H7 (cell line): ENCODE measurements around the gene PORCN. TPM values are rescaled to one million over a fixed set of nuclear protein-coding genes. Genes with fewer than 3 reads are reported as not detected.

Experiments used
- DNase-seq: peaks from one replicate; pipeline ENCODE4 v3.0.0; 2012
- H3K27me3 ChIP-seq: 2 replicates; pipeline ENCODE4 v1.6.0; 2011; ENCODE audit warnings: mild to moderate bottlenecking, low read length; ENCODE audit not compliant: control insufficient read depth, insufficient read depth
- H3K36me3 ChIP-seq: replicated peaks from 2 replicates; pipeline ENCODE4 v1.5.1; 2011; ENCODE audit warnings: low read length; ENCODE audit not compliant: control insufficient read depth, insufficient read depth
- H3K4me3 ChIP-seq: 2 replicates; pipeline ENCODE4 v1.5.1; 2011; ENCODE audit warnings: low read depth, mild to moderate bottlenecking, control low read depth, low read length, moderate library complexity; ENCODE audit not compliant: insufficient read depth
- total RNA-seq: library from RNA; depleted of rRNA; stranded (reverse); fragments of >200 nt; shearing (Covaris generic); gene quantifications from 2 replicates; pipeline ENCODE4 v1.2.3, GENCODE V29; 2014

PORCN gene
- total RNA-seq, 1 experiment from 2014 or later, result 22.8 TPM

DNA sequence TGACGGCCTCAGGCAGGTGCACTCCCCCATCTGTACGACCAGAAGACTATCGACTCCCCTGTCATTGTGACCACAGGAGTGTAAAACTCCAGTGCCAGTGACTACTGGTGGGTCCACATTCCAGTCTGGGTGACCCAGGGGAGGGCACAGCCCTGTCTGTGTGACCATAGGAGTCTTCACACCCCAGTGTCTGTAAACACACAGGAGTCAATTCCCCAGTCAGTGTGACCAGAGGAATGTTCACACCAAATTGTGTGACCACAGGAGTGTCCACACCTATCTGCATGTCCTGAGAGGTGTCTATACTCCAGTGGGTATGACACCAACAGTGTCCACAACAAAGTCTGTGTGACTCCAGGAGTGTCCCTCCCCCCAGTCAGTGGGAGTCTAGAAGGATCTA lies 20.8 kb upstream of the PORCN start:
- Histone ChIP-seq H3K4me3 (no peak overlapping the region), H3K27me3 (no peaks in the 10 kb centered on the region)
- no peak for DNase-seq

GRCh38 chrX:48489296-48489695 lies 19.5 kb upstream of the PORCN start:
- DNase-seq, result no peak
- Histone ChIP-seq H3K27me3 (no peaks in the 10 kb centered on the region), H3K36me3 (no peaks in the 10 kb centered on the region), H3K4me3 (no peak overlapping the region)

More for the DNA sequence above, 20.8 kb upstream of the PORCN start:
- no peaks in the 10 kb centered on the region; the same call in none of the 2 replicates for H3K36me3 ChIP-seq

DNA sequence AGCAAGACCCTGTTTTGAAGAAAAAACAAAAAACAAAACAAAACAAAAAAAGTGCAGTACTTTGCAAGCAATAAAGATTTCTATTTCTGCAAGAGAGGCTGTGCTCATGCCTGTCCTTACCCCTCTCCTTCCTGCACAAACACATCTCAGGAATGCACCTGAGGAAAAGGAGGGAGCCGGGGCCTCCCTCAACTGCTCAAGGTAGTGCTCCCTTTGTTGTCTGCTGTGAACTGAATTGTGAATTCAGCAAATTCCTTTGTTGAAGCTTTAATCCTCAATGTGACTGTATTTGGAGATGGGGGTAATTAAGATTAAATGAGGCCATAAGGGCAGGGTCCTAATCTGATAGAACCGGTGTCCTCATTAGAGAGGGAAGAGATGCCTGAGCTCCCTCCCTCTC lies 18.9 kb upstream of the PORCN start:
- DNase-seq, result no peak
- no peaks in the 10 kb centered on the region for H3K36me3 ChIP-seq
- H3K27me3 ChIP-seq, result no peaks in the 10 kb centered on the region
- H3K4me3 ChIP-seq, result no peak overlapping the region

DNA sequence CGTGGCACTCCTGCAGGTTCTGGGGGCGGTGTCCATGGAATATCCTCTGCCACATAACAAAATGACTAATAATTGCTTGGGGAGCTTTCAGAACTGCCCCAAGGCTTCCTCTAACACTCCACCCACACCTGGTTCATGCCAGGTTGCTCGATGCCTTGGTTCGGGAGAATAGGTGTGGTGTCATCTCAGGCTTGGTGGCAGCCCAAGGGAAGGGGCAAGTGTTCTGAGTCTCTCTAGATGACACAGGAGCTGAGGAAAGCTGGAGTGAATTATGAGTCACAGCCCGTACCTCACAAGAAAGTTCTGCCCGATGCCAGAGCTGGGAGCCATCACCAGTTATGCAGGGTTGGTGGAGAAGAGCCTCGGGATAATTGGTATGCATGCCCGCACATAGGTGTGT lies 18.1 kb upstream of the PORCN start:
- no peaks in the 10 kb centered on the region for H3K27me3 ChIP-seq
- DNase-seq, result no peak
- H3K4me3 ChIP-seq, result no peak overlapping the region
- H3K36me3 ChIP-seq, result no peaks in the 10 kb centered on the region

DNA sequence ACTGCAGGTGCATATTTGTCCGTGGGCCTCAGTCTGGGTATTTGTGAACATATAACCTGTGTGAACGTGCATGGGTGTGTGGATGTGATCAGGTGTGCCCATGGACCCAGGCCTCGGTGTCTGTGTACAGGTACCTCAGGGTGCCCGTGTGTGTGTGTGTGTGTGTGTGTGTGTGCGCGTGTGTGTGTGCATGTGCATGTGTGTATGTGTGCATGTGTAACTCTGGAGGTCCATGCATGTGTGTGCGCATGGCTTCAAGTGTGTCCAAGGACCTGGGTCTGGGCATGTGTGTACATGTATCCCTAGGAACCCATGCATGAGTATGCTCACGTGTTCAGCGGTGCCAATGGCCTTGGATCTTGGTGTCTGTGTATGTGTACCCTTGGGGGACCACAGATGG lies 17.0 kb upstream of the PORCN start:
- no peaks in the 10 kb centered on the region for H3K36me3 ChIP-seq
- H3K4me3 ChIP-seq, result no peak overlapping the region
- no peaks in the 10 kb centered on the region for H3K27me3 ChIP-seq
- no peak for DNase-seq

GRCh38 chrX:48492293-48492910 lies 16.4 kb upstream of the PORCN start:
- no peak overlapping the region for H3K4me3 ChIP-seq
- no peaks in the 10 kb centered on the region for H3K36me3 ChIP-seq
- H3K27me3 ChIP-seq, result no peaks in the 10 kb centered on the region
- DNase-seq, result no peak

- H3K36me3 ChIP-seq, result no peaks in the 10 kb centered on the region
- H3K4me3 ChIP-seq, result no peak overlapping the region
- no peaks in the 10 kb centered on the region for H3K27me3 ChIP-seq
- peak; percentile 77 for DNase-seq
These were observed 14.9 kb upstream of the PORCN start for GRCh38 chrX:48493890-48494364.

DNA sequence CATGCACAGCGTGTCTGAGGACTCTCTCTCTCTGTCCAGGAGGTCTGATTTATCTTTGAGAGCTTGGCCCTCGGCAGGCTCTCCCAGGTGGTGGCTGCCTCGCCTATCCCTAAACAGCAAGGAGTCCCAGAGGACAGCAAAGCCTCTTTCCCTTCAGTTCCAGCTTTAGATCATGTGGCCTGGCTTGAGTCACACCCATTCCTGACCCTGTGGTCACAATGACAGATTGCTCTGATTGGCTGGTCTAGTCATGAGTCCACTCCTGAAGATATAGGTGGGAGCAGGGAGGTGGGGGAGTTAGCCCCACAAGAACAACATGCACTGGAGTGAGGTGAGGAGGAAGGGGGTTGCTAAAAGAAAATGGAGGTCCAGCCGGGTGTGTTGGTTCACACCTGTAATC lies 12.1 kb upstream of the PORCN start:
- no peak overlapping the region for H3K4me3 ChIP-seq
- H3K27me3 ChIP-seq, result no peaks in the 10 kb centered on the region
- no peak for DNase-seq
- H3K36me3 ChIP-seq, result no peaks in the 10 kb centered on the region

DNA sequence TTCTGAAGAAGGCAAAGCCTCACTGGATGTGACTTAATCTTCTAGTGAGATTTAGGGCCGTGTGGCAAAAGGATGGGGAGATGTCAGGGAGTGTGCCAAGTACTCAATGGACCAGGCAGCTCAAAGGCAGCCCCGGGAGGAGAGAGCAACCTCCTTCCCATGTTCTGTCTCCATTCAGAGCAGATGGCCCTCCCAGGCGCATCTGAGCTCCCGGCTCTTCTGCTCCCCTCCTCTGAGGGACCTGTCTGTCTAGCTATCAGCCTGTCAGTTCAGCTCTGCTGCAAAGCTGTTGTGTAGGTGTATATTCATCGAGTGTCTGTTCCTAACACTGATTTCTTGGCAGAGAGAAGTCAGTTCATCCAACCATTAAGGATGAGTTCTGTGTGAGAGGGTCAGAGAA lies 10.9 kb upstream of the PORCN start:
- H3K4me3 ChIP-seq, result no peak overlapping the region
- H3K27me3 ChIP-seq, result no peaks in the 10 kb centered on the region
- no peak for DNase-seq
- H3K36me3 ChIP-seq, result no peaks in the 10 kb centered on the region

- H3K27me3 ChIP-seq, result no peaks in the 10 kb centered on the region
- DNase-seq, result no peak
- no peak overlapping the region for H3K4me3 ChIP-seq
- H3K36me3 ChIP-seq, result no peaks in the 10 kb centered on the region
These were observed 10.4 kb upstream of the PORCN start for GRCh38 chrX:48498374-48498809.

DNA sequence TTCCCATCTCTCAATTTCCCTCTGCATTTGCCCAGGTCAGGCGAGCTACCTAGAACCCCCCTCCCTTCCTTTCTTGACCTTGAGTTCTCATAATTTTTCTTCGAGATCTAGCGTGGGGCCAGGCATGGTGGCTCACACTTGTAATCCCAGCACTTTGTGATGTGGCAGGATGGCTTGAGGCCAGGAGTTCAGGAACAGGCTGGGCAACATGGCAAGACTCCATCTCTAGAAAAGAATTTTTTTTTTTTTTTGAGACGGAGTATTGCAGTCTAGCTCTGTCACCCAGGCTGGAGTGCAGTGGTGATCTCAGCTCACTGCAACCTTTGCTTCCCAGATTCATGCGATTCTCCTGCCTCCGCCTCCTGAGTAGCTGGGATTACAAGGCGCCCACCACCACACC lies 4.5 kb upstream of the PORCN start:
- no peak overlapping the region for H3K4me3 ChIP-seq
- DNase-seq, result no peak
- no peaks in the 10 kb centered on the region for H3K27me3 ChIP-seq
- H3K36me3 ChIP-seq, result no peaks in the 10 kb centered on the region

GRCh38 chrX:48505481-48505880 lies 3.3 kb upstream of the PORCN start:
- Histone ChIP-seq H3K4me3 (no peak overlapping the region), H3K36me3 (no peaks in the 10 kb centered on the region), H3K27me3 (no peaks in the 10 kb centered on the region; the same call in 1 of the 2 replicates)
- DNase-seq, result no peak

GRCh38 chrX:48507246-48507645 lies 1.5 kb upstream of the PORCN start:
- Histone ChIP-seq H3K4me3 (no peak overlapping the region), H3K36me3 (no peaks in the 10 kb centered on the region), H3K27me3 (no peaks in the 10 kb centered on the region; the same call in 1 of the 2 replicates)
- no peak for DNase-seq

GRCh38 chrX:48509245-48509590 lies 426 bp downstream of the PORCN start:
- peak overlapping the region; percentile 67 for H3K4me3 ChIP-seq
- H3K36me3 ChIP-seq, result no peaks in the 10 kb centered on the region
- no peaks in the 10 kb centered on the region; the same call in 1 of the 2 replicates for H3K27me3 ChIP-seq
- DNase-seq, result no peak

GRCh38 chrX:48509619-48510018 lies 827 bp downstream of the PORCN start:
- no peak for DNase-seq
- Histone ChIP-seq H3K4me3 (peak overlapping the region; percentile 67), H3K36me3 (no peaks in the 10 kb centered on the region), H3K27me3 (no peaks in the 10 kb centered on the region; the same call in 1 of the 2 replicates)

DNA sequence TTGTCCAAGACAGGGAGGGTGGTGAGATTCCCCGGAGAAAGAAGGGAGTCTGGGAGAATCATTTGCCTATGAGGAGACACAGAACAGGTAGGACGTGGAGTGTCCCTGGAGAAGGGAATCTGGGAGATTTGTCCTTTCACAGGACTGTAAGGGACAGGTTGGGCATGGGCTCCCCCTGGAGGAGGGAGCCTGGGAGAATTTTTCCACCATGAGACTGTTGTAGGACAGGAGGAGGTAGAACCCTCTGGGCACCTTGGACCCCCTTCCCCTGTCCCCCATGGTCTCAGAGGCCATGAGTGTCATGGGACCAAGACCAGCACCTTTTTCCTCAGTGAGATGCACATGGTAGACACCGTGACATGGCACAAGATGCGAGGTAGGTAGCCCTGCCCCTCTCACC lies 2.8 kb downstream of the PORCN start:
- DNase-seq, result peak; percentile 63
- no peak overlapping the region for H3K4me3 ChIP-seq
- no peaks in the 10 kb centered on the region; the same call in 1 of the 2 replicates for H3K27me3 ChIP-seq
- H3K36me3 ChIP-seq, result no peaks in the 10 kb centered on the region
